GDM1 (cell line): ENCODE data around the gene UNK.
"Not testable (repeated sequence)": the region's sequence is repeated elsewhere in the genome, so short reads cannot be mapped to it uniquely, and the experiment has no call there.

ENCODE experiments used
- DNase-seq: peaks from one replicate; lab custom pipeline; 2025; lab: John Stamatoyannopoulos, UW

UNK gene

DNA sequence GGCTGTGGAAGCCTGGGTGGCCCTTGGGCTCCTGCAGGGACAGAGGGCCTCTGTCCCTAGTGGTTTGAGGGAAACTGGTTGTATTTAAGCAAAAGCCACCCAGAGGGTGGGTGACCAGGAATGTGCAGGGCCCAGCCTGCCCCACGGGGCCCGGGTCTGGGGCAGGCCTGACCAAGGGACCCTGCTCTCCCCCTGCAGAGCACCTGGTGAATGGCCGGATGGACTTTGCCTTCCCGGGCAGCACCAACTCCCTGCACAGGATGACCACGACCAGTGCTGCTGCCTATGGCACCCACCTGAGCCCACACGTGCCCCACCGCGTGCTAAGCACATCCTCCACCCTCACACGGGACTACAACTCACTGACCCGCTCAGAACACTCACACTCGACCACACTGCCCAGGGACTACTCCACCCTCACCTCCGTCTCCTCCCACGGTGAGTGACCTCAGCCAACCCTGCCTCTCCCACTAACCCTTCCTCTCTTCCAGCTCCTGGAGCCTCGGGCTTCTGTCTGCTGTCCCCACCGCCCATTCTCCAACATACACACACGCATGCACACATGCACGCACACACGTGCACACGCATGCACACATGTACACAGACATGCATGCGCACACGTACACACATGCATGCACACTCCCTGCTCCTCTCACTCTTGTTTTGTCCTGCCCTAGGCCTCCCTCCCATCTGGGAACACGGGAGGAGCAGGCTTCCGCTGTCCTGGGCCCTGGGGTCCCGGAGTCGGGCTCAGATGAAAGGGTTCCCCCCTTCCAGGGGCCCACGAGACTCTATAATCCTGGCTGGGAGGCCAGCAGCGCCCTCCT is 30.0 kb upstream of the UNK start:
- no peak for DNase-seq

GRCh38 chr17:75755205-75755901 is 29.3 kb upstream of the UNK start:
- no peak for DNase-seq

- no peak for DNase-seq
Measured at GRCh38 chr17:75755990-75756389, 28.6 kb upstream of the UNK start.

DNA sequence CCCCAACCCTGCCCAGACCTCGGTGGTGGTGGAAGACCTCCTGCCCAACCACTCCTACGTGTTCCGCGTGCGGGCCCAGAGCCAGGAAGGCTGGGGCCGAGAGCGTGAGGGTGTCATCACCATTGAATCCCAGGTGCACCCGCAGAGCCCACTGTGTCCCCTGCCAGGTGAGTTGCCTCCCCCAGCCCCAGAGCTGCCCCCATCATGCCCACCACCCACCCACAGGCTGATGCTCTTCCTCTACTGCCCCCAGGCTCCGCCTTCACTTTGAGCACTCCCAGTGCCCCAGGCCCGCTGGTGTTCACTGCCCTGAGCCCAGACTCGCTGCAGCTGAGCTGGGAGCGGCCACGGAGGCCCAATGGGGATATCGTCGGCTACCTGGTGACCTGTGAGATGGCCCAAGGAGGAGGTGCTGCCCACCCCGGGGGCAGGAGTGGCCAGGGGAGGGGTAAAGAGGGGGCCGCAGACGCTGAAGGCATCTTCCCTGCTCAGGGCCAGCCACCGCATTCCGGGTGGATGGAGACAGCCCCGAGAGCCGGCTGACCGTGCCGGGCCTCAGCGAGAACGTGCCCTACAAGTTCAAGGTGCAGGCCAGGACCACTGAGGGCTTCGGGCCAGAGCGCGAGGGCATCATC is 28.0 kb upstream of the UNK start:
- DNase-seq, result no peak

DNA sequence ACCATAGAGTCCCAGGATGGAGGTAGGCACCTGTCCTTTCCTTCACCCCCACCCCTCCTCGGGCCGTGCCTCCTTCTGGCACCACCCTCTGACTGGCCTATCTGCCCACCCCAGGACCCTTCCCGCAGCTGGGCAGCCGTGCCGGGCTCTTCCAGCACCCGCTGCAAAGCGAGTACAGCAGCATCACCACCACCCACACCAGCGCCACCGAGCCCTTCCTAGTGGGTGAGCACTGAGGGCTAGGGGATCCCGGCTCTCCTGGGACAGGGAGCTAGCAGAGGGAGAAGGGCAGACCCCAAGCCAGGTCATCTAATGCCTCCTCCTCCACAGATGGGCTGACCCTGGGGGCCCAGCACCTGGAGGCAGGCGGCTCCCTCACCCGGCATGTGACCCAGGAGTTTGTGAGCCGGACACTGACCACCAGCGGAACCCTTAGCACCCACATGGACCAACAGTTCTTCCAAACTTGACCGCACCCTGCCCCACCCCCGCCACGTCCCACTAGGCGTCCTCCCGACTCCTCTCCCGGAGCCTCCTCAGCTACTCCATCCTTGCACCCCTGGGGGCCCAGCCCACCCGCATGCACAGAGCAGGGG is 27.4 kb upstream of the UNK start:
- DNase-seq, result no peak

- DNase-seq, result no peak
Measured at GRCh38 chr17:75758131-75758905, 26.3 kb upstream of the UNK start.

GRCh38 chr17:75759457-75759856 is 25.1 kb upstream of the UNK start:
- DNase-seq, result no peak

- not testable (repeated sequence) for DNase-seq
Measured at GRCh38 chr17:75759978-75760640, 24.5 kb upstream of the UNK start.

DNA sequence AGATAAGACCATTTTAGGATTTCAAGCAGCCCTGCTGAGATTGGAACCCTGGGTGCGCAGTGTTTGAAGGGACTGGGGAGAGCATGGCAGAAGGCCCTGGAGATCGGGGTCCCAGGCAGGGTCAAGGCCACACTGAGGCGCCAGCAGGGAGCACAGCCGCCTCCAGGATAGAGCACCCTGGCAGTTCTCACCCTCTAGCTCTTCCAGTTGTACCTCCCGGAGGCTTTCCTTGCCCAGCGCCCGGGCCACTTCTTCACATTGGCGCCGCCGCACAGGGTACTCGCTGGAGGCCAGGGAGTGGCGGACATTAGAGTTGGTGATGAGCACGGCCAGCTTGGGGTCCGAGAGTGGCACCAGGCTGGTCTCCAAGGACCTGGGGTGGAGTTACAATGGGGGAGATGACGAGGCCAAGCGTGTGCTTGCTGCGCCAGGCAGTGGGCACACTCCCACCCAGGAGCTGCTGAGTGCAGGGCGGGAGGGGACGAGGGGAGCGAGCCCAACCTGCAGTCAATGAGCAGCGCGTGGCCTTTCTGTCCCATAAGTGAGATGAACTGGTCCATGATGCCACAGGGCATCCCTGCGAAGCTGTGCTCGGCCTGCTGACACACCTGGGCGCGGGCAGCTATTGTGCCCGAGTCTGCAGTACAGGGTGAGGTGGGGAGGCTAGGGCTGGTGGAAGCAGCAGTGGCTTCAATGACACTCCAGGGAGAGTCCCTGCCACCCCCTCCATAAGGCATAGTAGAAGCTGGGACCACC is 21.9 kb upstream of the UNK start:
- no peak for DNase-seq

- no peak for DNase-seq
Measured at GRCh38 chr17:75763269-75763607, 21.4 kb upstream of the UNK start.

GRCh38 chr17:75763613-75764416 is 20.8 kb upstream of the UNK start:
- no peak for DNase-seq

GRCh38 chr17:75764417-75764710 is 20.2 kb upstream of the UNK start:
- DNase-seq, result no peak

- peak; percentile 65 for DNase-seq
Measured at GRCh38 chr17:75764711-75765421, 19.7 kb upstream of the UNK start, which contains the start of gene GALK1. Gene GALK1 (minus strand): TSS chr17:75765192. CDS start chr17:75765136, 56 bp downstream.

GRCh38 chr17:75765981-75766380 is 18.6 kb upstream of the UNK start:
- no peak for DNase-seq

DNA sequence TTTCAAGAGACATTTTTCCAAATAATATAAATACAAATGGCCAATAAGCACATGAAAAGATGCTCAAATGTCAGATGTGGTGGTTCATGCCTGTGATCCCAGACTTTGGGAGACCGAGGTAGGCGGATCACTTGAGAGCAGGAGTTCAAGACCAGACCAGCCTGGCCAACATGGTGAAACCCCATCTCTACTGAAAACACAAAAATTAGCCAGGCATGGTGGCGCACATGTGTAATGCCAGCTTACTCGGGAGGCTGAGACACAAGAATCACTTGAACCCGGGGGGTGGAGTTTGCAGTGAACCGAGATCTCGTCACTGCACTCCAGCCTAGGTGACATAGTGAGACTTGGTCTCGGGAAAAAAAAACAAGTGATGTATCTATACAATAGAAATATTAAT is 16.7 kb upstream of the UNK start:
- DNase-seq, result no peak

DNA sequence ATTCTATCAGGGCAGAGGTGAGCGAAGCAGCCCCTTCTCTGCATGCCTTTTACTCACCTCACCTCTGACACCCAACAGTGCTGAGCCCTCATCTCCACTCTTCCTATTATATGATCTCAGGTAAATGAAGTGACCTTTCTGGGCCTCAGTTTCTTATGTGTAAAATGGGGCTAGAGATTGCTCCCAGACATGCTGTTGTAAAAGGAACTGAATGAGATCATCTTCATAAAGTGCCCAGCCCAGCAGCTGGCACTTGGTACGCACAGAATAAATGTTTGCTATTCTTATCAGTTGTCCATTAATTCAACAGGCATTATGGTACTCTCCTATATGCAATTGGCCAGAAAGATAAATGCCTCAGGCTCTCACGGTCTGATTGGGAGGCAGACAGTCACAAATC is 15.1 kb upstream of the UNK start:
- no peak for DNase-seq

- no peak for DNase-seq
Measured at GRCh38 chr17:75771334-75772281, 13.0 kb upstream of the UNK start.
